ENCODE results near the gene THSD4. TPM values are rescaled to one million over a fixed set of nuclear protein-coding genes. Genes with fewer than 3 reads are reported as not detected.
"Not testable (repeated sequence)": the region's sequence is repeated elsewhere in the genome, so short reads cannot be mapped to it uniquely, and the experiment has no call there.

THSD4 gene
- polyA plus RNA-seq, 1 donor = 30.2 TPM

DNA sequence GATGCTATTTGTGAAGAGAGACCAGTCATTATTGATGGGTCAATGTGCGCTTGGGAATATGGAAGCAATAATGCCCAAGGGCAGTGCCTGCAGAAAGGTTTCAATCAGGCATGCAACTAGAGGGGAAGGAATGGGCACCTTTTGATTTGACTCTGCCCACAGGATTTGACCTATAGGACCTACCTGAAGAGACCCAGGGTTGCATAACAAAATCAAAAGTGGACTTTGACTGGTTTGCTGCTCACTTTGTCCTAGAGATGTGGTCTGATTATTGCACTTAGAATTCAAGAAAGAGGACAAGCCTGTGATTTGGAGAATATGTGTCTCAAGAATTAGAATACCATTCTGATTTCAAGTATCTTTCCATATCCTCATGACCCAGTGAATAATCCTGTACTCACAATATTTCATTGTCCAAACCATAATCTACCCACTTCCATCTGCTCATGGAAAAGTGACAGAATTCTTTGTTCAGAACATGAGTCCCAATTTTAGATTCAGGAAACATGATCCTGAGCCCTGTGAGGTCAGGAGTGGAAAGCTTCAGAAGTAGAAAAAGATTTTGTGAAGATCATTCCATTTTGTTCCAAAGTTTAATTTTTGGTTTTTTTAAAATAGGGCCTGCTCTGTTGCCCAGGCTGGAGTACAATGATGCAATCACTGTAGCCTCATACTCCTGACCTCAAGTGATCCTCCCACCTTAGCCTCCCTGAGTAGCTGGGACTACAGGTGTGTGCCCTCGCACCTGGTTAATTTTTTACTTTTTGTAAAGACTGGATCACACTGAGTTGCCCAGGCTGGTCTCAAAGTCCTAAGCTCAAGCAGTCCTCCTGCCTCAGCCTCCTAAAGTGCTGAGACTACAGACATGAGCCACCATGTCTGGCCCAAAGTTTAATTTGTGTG, 543.8 kb downstream of the THSD4 start:
- no peak for DNase-seq

DNA sequence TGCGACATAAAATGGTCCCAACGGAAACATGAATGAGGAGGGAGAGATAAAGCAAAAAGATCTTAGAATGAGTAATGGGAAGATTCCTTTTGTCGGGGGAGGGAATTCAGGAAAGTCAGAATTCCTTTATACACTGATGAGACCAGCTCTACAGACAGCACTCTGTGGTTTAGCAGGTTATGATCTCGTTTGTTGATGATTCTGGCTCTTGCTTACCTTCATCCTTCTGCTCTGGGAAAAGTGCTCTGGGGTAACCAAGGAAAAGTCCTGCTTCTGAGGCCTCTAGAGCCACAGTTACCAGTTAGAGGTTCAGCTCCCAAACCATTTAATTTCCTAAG, 544.4 kb downstream of the THSD4 start:
- DNase-seq = no peak

DNA sequence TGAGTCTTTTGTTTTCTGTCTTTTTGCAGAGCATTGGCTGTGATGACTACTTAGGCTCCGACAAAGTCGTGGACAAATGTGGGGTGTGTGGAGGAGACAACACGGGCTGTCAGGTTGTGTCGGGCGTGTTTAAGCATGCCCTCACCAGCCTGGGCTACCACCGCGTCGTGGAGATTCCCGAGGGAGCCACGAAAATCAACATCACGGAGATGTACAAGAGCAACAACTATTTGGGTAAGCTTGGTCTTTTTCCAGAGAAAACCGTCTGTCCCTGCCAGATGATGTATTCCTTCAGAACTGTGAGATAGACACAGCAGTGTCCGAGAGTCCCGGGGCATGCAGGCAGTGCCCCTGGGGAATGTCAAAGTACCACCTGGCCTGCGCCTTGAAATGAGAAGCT, 545.2 kb downstream of the THSD4 start:
- no peak for DNase-seq

DNA sequence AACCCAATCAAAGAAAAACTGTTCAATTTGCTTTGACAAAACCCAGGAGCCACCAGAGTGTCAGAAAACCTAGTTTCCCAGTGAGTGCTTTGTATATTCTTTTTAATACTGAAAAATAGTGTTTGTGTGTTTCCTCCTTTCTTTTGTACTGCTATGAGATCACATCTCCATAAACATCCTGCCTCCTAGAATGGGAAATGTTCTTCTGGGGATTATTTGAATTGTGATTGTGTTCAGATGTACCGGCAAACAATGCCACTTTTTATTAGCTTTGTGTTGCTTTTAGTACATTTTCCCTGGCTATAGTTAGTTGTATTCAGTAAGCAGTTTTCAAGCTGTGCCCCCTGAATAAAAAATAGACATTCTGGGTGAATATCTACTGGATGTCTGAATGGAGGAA, 547.0 kb downstream of the THSD4 start:
- no peak for DNase-seq

DNA sequence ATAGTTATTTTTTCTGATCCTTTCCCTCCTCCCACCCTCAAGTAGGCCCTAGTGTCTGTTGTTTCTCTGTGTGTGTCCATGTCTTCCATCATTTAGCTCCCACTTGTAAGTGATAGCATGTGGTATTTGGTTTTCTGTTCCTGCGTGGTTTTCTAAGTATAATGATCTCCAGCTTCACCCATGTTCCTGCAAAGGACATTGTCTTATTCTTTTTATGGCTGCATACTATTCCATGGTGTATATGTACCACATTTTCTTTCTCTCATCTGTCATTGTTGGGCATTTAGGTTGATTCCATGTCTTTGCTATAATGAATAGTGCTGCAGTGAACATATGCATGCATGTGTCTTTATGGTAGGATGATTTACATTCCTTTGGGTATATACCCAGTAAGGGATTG, 549.4 kb downstream of the THSD4 start:
- DNase-seq = no peak

DNA sequence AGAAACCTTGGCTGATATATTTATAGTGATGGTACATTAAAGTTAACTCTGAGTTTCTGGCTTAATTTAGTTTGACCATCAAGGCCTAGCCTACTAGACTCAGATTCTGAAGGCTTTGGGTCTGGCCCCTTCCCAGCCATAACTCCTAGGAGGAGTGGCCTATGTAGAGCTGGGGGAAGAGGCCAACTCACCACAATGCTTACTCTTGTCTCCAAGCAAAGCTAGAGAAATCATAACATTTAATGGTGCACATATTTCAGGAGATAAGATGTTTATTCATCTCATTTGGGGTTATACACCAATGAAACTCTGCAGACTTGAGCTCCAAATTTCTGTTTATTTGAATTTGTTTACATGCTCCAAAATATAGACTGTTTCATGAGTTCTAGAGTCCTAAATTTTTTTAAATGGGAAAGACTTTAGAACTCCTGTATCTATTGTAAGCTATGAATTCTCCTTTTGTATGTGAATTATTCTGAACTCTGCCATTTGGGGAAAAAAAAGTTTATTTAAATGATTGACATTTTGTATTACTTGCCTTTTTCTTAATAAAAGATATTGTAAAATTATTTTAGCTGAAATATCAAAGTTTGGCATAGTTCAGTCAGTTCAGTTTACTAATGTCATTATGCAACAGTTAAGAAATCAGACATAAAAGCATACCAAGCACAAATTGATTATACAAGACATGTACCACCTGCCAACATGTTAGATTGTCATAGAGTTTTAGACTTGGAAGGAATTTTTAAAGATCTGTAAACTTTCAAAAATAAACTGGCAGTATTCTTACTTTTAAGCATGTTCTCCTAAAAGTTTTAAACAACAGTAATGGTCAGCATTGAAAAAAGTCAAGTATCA, 551.7 kb downstream of the THSD4 start:
- no peak for DNase-seq

DNA sequence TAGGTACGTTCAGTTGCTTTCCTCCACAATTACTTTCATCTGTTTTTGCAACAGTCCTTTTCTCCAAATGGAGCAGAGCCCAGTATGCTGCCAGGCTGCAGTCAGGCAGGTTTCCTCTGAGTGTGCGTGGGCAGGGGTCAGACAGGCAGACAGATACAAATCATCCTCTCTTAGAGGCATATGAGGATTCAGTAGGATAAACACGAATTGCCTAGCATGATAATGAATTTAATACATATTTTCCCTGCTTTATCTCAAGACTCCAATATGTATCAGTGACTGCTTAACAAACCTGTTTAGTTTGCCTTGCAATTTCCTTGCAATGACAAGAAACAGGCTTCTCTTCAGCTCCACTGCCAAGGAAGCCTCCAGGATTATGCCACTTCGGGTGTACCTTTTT, 554.4 kb downstream of the THSD4 start:
- DNase-seq = no peak

DNA sequence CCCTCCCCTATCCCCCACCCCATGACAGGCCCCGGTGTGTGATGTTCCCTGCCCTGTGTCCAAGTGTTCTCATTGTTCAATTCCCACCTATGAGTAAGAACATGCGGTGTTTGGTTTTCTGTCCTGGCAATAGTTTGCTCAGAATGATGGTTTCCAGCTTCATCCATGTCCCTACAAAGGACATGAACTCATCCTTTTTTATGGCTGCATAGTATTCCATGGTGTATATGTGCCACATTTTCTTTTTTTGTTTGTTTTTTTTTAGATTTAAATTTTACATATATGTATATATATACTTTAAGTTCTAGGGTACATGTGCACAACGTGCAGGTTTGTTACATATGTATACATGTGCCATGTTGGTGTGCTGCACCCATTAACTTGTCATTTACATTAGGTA, 555.0 kb downstream of the THSD4 start:
- not testable (repeated sequence) for DNase-seq

DNA sequence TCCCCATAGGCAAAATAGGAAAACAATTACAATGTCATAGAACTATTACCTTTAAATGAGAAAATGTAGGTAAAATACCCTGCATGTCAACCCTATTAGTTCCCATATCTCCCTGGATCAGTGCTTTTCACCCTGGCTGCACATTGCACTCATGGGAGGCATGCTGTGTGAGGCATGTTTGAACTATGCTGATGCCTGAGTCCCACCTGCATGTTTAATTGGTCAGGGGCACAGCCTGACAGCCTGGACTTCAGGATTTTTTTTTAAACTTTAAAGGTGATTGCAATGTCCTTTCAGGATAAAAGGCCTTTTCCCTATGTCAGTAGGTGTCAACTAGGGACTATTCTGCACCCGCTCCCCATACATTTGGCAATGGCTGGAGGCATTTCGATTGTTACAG, 559.1 kb downstream of the THSD4 start:
- DNase-seq = no peak

DNA sequence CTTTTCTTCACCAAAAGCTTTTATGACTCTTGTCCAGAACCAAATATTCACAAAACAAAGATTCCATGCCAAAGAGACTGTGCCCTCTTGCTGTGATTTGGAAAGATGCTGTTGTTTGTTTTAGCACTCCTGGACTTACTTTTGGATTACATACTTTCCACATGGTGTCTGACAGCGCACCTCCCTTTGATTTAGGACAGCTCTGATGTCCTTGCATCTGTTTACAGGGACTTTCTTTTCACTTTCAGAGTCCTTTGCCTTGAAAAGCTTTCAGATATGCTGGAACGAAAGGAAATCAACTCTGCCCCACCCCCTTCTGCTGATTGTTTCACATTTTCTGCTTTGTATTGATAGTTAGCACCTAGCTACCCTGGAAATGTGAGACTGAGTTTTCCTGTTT, 562.1 kb downstream of the THSD4 start:
- DNase-seq = no peak

DNA sequence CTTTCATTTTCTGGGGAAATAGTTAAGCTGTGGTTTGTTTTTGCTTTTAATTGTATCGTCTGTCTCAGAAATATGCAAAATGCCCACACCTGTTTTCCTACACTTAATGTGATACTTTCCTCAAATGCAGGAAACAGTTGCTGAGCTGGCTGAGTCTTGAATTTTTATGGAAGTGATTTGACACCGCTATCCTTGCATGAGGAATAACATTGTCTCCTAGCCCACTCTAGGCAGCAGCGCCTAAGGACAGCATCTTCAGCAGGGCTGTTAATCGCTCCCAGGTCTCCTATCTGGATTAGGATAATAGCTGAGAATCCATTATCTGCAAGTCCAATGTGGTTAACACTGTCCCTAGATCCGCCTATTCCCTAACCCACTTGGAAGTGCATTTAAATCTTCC, 562.5 kb downstream of the THSD4 start:
- DNase-seq = no peak

DNA sequence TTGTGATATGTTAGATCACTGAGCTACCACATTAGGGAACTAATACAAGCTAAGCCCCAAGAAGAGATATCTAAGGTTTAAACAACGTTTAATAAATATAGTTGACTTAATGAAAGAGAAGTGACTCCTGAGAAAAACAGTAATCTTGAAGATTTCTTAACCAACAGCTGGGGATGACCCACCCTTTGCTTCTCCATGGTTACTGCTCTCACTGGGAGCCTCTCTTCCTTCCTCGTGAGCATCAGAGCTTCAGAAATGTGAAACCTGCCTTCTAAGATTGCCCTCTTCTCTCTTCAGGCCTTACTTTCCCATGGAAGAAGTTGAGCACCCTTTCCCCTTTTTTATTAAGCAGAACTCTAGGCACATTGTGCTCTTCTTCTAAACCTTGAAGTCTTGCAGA, 562.9 kb downstream of the THSD4 start:
- DNase-seq = no peak

DNA sequence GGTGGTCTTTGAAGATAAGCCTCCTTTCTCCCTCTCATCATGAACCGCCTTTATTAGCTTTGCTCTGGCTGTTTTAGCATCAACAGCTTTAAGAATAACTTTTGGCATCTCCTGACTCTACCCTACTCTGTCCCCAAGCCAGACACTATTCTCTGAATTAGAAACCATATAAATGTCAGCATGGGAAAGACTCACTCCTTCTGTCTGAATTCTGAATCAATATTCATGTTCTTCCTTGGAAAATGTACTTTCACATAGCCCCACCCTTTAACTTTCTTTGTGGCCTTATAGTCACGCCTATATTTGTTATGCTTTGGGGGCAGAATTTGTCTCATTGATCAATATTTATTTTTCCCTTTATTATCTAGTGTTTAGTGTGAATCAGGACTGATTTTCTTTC, 563.3 kb downstream of the THSD4 start:
- DNase-seq = no peak

DNA sequence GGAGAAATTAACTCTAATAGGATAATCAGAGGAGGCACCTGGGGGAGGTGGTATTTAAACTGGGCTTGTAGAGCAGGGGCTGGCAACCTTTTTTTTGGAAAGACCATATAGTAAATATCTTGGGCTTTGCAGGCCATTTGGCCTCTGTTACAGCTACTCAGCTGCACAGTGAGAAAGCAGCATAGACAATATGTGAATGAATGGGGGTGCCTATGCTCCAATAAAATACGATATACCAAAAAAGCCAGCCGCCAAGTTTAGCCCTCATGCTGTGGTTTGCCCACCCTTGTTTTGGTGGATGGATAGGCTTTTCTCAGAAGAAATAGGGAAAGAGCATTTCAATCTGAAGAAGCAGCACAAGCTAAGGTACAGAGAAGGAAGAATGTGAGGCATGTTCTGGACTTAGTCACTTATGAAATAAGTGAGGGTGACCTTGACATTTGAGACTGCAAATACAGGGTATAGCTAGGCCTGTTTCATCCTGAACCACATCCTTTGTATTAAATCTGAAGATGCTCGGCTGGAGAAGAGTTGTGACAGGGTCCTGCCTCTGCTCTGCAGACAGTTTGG, 564.0 kb downstream of the THSD4 start:
- DNase-seq = no peak

DNA sequence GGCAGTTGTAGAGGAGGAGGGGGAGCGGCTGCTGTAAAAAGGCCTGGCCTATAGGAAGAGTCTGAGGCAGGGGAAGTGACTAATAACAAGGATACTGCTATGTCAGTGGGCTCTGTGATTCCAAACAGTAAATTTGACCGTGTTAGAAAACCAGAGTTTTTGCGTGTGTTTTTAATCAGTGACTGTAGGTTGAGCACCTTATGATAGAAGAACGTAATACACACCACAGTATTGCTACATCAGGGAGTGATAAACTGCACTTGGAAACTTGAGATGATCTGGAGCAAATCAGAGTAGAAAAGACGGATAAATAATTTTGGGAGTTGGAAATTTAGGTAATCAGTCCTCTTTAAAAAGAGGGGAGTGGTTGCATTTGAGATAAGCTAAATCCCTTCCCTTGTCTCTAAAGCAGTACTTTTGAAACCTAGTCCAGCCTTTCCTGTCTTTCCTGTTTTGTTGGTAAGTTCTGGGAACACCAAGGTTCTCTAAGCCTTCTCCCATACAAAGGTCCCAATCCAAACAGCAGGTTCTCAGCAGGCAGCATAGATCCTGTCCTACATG, 564.6 kb downstream of the THSD4 start:
- no peak for DNase-seq

DNA sequence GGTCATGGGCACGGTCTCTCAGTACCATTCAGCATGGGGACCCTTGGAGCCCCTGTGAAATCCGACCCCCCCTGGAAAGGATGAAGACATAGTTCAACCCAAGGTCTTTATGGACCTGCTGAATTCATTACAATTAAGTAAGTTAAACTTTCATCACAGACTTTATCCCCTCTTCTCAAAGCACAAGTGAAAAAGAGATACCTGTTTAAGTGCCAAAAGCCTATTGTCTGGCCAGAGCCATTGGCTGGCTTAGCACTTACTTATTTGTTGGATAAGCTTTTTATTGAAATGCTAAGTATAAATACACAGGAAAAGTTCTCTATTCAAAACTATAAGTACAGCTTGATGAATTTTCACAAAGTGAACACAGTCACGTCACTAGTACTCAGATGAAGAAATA, 566.7 kb downstream of the THSD4 start:
- no peak for DNase-seq

DNA sequence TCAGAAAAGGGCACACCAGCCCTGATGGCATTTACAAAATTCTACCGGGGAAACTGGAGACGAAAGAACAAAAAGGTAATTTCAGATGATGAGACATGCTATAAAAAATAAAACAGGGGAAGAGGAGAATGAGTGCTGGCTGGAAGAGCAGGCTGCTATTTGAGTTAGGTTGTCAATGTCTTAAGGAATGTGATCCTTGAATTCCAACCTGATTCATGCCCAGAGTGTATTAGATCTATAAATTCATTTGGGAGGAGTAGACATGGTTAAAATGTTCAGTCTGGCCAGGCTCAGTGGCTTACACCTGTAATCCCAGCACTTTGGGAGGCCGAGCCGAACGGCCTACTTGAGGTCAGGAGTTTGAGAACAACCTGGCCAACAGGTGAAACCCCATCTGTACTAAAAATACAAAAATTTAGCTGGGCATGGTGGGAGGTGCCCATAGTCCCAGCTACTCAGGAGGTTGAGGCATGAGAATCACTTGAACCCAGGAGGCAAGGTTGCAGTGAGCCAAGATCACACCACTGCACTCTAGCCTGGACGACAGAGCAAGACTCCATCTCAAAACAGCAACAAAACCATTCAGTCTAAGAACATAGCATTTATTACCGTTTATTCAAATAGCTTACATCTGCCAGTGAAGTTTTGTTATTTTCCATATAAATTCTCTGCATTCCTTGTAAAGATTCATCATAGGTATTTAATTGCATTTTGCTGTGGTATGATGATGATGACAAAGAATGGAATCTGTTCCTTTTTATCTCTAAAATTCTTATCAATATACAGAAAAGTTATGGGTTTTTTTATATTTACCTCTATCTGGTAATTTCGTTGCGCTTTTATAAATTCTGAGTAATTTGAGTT, 568.4 kb downstream of the THSD4 start:
- no peak for DNase-seq

DNA sequence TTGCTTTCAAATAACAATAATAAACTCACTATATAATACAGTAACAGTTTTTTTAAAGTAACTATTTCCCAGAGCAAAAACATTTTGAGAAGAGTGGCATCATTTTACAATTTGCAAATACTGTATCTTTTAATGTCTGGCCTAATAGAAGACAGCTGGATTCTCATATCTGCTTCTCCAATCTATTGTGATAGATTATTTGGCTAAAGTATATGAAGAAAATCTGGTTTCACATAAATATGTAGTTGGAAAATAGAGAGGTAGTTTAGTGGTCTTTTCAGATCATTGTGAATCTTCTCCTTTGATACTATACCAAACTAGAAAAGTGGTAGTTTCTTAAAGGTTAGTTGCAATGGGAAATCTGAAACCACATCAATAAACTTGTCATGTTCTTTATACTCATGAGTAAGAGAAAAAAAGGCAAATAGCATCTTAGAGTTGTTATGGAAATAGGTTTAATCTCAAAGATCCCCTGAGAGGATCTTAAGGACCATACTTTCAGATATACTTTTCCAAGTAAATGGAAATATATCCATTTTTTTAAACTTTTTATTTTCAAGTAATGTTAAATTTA, 570.2 kb downstream of the THSD4 start:
- DNase-seq = no peak

DNA sequence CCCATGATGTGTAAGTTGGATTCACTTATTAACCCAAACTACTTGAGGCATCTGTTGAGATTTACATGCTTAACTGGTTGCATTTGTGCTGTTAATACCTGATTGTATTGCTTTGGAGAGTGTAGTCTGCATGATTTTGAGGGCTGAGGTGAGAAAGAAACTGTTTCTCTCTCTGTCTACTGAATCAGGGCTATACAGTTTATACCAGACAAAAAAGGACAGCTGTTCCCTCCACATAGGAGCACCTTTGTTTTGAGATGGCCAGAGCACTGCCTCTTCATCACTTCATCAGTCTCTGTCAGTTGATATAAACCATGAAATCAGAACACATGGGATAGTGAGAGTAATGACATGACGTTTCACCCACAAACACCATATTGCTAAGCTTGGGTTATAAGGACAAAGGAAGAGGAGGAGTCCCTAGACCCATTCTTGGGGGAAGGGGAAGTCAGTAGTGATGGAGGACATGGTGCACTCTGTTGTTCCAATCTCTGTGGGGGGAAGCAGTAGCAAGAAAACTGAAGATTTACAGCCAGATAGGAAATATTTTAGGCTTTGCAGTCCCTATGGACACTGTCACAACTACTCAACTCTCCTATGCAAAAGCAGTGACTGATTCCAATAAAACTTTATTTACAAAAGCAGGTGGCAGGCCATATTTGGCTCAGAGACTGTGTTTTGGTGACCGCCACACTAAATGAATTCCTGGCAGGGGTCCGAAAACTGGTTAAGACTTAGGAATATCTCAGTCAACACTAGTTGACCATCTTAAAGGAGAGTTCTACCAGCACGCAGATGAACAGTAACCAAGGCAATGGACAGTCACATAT, 571.2 kb downstream of the THSD4 start:
- no peak for DNase-seq

DNA sequence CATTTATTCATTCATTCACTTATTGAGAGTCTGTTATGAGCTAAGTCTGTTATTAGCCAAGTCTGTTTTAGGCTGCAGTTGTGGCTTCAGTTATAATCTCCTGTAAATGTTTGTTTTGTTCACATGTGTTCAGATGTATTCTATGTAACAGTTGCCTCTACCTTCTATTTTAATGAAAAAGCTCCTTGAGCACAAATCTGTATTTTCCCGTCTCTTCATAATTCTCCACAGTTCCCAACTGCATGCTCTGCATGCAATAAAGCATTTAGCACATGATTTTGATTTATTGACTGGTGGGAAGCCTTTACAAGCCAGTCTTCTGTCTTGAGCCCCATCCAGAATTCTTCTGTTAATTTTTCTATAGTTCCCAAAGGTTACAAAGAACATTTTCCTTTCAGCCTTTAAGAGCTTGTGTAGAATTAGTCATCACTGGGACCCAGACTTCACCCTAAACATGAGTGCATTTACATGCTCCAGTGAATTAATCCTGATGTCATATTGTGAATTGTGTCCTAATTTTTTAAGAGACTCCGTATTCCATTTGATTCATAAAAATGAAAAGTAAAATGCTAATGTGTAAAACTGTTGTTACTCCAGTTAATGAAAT, 572.7 kb downstream of the THSD4 start:
- DNase-seq = no peak

All from left kidney (tissue), 2 donors.